SH-SY5Y (cell line): ENCODE data around the gene B3GALNT1.

Experiments used
- GATA2 ChIP-seq: IDR thresholded peaks from 2 replicates; pipeline ENCODE4 v1.6.1; 2011; ENCODE audit warnings: mild to moderate bottlenecking, low read depth, low read length
- GATA3 ChIP-seq: IDR thresholded peaks from 2 replicates; pipeline ENCODE4 v1.6.1; 2011; ENCODE audit warnings: low read depth, mild to moderate bottlenecking, low read length, moderate library complexity

B3GALNT1 gene

DNA sequence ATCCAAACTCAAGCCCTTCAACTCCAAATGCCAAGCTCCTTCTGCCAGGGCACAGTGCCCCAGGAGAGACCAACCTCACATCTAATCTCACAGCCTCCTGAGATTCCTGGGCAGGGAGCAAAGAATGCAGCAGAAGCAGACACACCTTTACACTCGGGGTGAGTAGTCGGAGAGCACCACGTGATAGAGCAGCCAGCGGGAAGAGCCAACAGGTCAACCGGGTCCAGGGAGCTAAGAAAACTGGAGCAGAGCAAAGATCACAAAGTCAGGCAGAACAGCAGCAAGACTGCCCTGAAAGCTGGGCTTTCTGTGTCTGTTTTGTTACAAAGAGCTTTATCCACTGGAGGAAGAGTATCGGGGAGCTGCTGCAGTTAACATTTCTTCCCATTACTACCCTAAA lies 4.2 kb downstream of the B3GALNT1 start:
- TF ChIP-seq GATA2, result no peak
- no peak for TF ChIP-seq GATA3

GRCh38 chr3:161096771-161097367 lies 8.3 kb downstream of the B3GALNT1 start:
- TF ChIP-seq GATA3 (no peak), GATA2 (no peak)

GRCh38 chr3:161093895-161094294 lies 11.3 kb downstream of the B3GALNT1 start:
- TF ChIP-seq GATA3 (no peak), GATA2 (no peak)

- TF ChIP-seq GATA3, result no peak
Measured at GRCh38 chr3:161084277-161084676, 20.9 kb downstream of the B3GALNT1 start.

DNA sequence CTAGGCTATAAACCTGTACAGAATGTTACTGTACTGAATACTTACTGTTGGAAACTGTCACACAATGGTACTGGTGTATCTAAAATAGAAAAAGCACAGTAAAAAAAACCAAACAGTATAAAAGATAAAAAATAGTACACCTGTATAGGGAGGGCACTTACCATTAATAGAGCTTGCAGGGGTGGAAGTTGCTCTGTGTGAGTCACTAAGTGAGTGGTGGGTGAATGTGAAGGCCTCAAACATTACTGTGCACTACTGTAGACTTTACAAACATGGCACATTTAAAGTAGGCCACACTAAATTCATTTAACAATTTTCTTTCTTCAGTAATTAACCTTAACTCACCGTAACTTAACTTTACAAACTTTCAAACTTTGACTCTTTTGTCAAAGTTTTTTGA lies 22.0 kb downstream of the B3GALNT1 start:
- TF ChIP-seq GATA3 (no peak), GATA2 (no peak)

DNA sequence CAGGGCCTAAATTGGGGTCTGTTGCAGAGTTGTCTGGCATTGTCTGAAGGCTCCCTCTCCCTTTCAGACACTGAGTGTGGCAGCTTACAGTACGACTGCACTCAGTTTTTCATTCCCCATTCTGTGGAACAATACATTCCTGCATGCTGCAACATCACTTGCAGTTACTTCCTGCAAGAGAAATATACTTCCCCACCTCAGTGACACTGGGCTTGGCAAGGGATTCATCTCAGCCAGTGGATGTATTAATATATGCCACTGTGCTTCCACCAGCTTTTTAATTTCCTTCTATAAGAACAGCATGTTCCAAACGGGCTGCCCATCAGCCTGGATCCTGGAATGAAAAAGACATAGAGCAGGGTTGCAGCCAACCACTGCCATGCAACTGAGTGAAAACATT lies 23.1 kb downstream of the B3GALNT1 start:
- no peak for TF ChIP-seq GATA2

- TF ChIP-seq GATA2 (no peak), GATA3 (no peak)
Measured at GRCh38 chr3:161081633-161082032, 23.5 kb downstream of the B3GALNT1 start.

DNA sequence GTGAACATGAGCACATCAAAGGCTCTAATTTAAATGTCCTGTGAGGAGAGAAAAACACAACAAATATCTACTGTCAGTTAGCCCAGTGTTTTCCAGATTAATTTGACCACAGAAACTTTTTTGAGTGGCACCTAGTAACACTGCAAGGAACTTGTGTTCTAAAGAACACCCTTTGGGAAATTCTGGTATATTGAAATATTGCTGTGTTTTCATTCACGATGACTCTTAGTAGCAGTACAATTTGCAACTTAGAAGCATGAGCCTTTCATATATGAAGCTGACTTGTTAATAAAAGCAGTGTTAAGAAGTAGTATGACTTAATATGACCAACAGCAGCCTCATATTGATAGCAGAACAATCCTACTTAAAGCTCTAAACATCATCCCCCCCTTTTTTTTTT lies 32.0 kb downstream of the B3GALNT1 start:
- TF ChIP-seq GATA2 (no peak), GATA3 (no peak)

GRCh38 chr3:161072751-161073150 lies 32.4 kb downstream of the B3GALNT1 start:
- no peak for TF ChIP-seq GATA2
- TF ChIP-seq GATA3, result no peak

GRCh38 chr3:161072211-161072621 lies 32.9 kb downstream of the B3GALNT1 start:
- TF ChIP-seq GATA3 (no peak), GATA2 (no peak)

GRCh38 chr3:161070980-161071663 lies 34.0 kb downstream of the B3GALNT1 start:
- TF ChIP-seq GATA3, result no peak
- TF ChIP-seq GATA2, result no peak

GRCh38 chr3:161070252-161070930 lies 34.8 kb downstream of the B3GALNT1 start:
- no peak for TF ChIP-seq GATA3
- TF ChIP-seq GATA2, result no peak

GRCh38 chr3:161069511-161070251 lies 35.5 kb downstream of the B3GALNT1 start:
- no peak for TF ChIP-seq GATA2
- no peak for TF ChIP-seq GATA3

DNA sequence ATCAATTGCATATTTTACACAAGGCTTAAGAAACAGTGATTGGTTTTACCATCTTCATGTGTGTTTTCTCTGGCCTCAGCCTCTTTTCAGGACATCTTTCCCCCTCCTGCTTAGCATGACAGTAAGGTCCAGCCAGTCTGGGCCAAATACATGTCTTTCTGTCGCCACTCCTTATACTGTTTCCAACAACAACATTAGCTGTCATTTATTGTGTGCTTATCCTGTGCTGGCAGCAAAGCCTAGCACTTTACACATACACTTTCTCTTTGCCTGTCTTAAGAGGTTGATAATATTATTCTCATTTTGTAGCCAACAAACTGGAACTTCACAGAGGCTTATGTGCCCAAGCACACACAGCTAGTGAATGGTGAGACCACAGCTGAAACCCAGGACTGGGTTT lies 37.8 kb downstream of the B3GALNT1 start:
- no peak for TF ChIP-seq GATA2
- TF ChIP-seq GATA3, result no peak

GRCh38 chr3:161066930-161067329 lies 38.2 kb downstream of the B3GALNT1 start:
- no peak for TF ChIP-seq GATA2

DNA sequence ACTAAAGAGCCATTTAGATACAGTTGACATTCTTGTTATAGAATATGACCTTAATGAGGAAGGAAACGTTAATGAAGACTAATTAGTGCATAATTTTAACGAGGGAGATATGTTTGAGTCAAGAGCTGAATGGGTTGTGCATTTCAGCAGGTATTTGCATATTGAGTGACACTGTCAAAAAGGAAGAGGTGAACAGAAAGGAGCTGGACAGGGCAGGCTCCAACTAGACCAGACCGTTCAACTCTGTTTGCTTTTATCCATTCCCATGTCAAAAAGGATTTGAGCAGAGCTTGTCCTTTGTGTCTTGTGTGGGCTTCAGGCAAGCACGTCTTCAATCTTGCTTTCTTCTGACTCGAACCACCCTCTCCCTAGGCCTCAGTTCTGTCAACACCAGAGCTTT lies 40.7 kb downstream of the B3GALNT1 start:
- TF ChIP-seq GATA3 (no peak), GATA2 (no peak)
